NCI-H524 treated with DMSO at 0.1 percent for 48 hours (cell line): ENCODE results near the gene LARGE1.

Experiments
- DNase-seq: peaks from one replicate; lab custom pipeline; 2025; lab: John Stamatoyannopoulos, UW

LARGE1 gene

GRCh38 chr22:33520904-33521780 is 399.1 kb downstream of the LARGE1 start:
- no peak for DNase-seq

- DNase-seq: no peak
Observed at GRCh38 chr22:33519974-33520903, 400.0 kb downstream of the LARGE1 start.

- DNase-seq: no peak
Observed at GRCh38 chr22:33519071-33519973, 401.0 kb downstream of the LARGE1 start.

- DNase-seq: no peak
Observed at GRCh38 chr22:33518405-33518804, 401.9 kb downstream of the LARGE1 start.

GRCh38 chr22:33515795-33516194 is 404.5 kb downstream of the LARGE1 start:
- no peak for DNase-seq

- no peak for DNase-seq
Observed at GRCh38 chr22:33513388-33514338, 406.6 kb downstream of the LARGE1 start.

GRCh38 chr22:33512908-33513307 is 407.4 kb downstream of the LARGE1 start:
- DNase-seq: no peak

GRCh38 chr22:33510429-33510904 is 409.8 kb downstream of the LARGE1 start:
- no peak for DNase-seq

- DNase-seq: no peak
Observed at GRCh38 chr22:33504941-33505625, 415.2 kb downstream of the LARGE1 start.

- no peak for DNase-seq
Observed at GRCh38 chr22:33496112-33496511, 424.2 kb downstream of the LARGE1 start.

- DNase-seq: no peak
Observed at GRCh38 chr22:33493476-33494205, 426.6 kb downstream of the LARGE1 start.

- DNase-seq: no peak
Observed at GRCh38 chr22:33492210-33492651, 428.0 kb downstream of the LARGE1 start.

- no peak for DNase-seq
Observed at GRCh38 chr22:33487041-33487716, 433.1 kb downstream of the LARGE1 start.

- DNase-seq: no peak
Observed at GRCh38 chr22:33481550-33481949, 438.7 kb downstream of the LARGE1 start.

GRCh38 chr22:33477120-33478111 is 442.9 kb downstream of the LARGE1 start:
- no peak for DNase-seq

GRCh38 chr22:33476716-33477115 is 443.6 kb downstream of the LARGE1 start:
- DNase-seq: no peak

GRCh38 chr22:33476206-33476605 is 444.1 kb downstream of the LARGE1 start:
- DNase-seq: no peak
